Left kidney (tissue), 2 donors: ENCODE data around the gene SLC6A3. TPM values are rescaled to one million over a fixed set of nuclear protein-coding genes. Genes with fewer than 3 reads are reported as not detected.
"Not testable (repeated sequence)": the region's sequence is repeated elsewhere in the genome, so short reads cannot be mapped to it uniquely, and the experiment has no call there.

Experiments used
- DNase-seq: peaks from one replicate; pipeline ENCODE4 v3.0.0-alpha.2; 2013
- polyA plus RNA-seq: library from polyadenylated mRNA; unstranded; fragments of 120-200 nt; gene quantifications from one replicate; pipeline ENCODE4 v1.2.1, GENCODE V29; 2013; ENCODE audit not compliant: insufficient read length

Gene SLC6A3
- polyA plus RNA-seq, 1 donor, result 0.60 TPM

DNA sequence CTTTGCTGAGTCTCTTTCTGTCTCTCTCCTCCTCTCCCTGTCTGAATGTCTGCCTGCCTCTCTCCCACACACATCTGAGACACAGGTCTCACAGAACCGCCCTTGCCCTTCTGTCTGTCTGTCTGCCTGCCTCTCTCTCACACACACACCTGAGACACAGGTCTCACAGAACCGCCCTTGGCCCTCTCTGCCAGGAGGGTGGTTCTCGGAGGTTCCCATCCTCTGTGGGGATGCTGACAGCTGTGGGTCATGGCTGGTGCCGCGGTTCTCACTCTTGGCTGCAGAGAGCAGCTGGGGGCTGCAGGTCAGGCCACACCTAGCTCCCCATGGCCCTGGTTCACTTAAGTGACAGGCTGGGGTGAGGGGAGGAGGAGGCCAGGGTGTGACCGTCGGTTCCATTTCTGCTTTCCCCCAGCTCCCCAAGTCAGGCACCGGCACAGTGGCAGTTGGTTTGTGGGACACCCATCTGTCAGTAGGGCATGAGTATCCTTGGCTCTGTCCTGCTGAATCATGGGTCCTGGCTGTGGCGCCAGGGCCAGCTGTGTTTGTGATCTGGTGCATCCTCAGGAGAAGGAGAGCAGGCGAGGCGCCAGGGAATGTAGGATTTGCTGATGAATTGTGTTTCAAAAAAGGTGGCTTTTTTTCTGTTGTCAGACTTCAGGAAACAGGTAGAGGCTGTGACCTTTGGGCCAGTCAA is 58.0 kb downstream of the SLC6A3 start:
- no peak for DNase-seq

DNA sequence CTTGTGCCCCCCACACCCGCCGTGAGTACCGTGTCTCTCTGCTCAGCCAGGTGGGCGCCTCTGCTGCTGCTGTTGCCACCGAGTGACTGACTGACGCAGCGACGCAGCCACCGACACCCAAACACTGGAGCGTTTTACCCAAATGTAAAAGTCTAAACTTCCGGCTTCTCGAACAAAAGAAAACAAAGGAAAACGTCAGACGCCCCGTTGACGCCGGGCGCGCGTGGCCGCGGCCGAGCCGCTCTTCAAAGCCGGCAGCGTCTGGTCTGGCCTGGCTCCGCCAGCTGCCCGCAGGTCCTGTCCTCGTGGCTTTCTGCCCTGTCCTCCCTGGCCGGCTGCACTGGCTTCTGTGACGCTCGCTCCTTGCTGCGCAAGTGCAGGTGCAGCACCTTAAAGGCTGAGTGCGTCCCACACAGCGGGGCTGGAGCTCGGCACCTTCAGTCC is 58.9 kb downstream of the SLC6A3 start:
- DNase-seq, result peak; percentile 42

DNA sequence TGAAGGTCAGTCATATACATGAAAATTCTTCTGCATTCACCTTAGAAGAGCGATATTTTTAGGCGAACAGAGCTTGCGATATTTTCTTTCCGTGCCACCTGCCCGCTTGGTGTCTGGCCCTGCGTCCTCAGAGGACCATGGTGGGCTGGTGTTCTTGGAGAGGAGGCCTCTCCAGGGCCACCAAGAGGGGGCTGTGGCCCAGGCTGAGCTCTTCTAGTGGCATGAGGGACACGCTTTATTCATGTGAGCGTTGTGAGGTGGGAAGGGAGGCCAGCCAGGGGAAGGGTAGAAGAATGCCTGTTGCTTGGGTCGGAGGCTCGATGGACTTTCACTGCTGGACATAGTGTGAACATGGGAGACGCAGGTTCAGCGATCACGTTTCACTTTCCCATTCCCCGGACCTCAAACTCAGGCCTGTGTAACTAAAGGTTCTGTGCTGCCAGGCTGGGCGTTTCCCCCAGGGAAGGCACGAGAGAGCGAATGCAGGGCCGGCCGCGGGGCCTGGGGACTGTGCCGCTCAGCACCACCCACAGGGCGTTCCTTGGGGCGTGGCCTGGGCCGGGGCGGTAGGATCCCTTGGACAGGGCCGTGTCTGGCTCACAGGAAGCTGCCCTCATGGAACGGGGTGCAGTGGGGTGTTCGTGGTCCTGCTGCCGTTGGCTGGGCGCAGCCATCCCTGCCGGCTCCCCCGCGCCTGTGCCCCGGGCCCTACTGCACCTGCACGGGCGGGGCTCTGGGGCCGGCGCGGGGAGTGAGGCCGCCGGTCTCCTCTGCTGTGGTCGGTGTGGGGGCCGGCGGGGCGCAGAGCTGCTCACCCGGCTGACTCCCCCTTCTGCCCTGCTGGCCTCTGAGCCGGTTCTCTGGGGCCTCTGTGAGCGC is 59.6 kb downstream of the SLC6A3 start:
- DNase-seq, result peak; percentile 67

DNA sequence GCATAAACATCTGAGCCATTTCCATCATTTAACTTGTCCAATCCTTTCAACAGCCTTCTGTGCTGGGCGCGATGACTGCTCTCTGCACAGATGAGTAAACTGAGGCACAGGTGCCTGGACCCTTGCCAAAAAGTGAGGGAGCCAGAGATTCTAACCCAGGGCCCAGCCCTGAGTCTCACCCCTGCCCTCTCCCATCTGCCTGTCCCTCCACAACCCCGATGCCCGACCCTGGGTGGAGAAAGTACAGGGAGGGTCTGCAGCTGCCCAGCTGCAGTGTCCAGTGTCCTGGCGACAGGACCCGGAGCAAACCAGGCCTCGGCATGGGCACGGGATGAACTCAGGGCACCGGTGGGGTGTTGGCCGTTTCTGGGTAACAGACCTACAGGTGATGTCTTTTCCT is 60.7 kb downstream of the SLC6A3 start:
- no peak for DNase-seq

DNA sequence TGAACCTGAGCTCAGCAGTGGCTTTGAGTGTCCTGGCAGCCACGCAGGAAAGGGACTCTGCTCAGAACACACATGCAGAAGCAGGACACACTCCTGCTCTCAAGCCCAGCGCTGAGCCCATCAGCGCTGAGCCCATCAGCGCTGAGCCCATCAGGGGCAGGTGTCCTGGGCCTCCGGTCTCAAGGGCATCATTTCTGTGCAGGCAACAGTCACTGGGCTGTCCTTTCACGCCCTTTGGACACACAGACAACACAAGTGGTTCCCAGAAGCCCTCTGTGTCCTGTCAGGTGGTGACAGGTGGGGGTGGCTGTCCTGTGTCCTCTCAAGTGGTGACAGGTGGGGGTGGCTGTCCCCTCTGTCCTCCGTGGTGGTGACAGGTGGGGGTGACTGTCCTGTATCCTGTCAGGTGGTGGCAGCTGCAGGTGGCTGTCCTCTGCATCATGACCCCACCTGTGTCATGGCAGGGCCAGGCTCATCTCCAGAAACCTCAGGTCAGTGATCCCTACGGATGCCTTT is 61.3 kb downstream of the SLC6A3 start:
- DNase-seq, result no peak

DNA sequence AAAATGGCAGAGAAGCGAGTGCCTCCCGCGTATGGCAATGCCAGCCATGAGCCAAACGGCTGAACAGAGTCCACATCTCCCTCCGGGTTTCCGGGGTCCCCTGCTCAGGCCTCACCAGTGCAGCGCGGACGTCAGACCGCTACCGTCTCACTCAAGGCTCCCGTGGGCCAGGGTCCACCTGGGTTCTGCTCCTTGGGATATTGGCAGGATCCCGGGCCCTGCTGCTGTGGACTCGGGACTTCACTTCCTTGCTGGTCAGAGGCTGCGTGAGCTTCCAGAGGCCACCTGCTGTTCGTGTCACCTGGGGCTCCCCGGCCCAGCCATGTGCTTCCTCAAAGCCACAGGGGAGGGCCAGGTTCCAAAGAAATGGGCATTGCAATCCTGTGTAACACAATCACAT is 61.9 kb downstream of the SLC6A3 start:
- no peak for DNase-seq

DNA sequence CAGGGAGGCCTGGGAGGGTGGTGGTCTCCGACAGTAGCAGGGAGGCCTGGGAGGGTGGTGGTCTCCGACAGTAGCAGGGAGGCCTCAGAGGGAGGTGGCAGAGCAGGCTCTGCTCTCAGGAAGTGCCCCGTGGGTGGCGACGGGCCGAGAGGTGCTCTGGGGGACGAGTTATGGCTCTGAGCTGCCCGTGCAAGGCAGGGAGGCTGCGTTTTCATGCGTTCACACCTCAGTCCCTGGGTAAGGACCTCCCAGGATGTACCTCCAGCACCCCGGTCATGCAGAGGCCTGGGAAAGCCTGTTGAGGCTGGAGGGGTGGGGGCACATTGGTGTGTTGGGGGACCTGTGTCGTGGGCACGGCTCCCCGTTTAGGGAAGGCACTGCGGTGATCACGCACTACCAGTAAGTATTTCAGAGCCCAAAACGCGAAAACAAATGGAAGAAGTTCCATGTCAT is 63.0 kb downstream of the SLC6A3 start:
- DNase-seq, result no peak

DNA sequence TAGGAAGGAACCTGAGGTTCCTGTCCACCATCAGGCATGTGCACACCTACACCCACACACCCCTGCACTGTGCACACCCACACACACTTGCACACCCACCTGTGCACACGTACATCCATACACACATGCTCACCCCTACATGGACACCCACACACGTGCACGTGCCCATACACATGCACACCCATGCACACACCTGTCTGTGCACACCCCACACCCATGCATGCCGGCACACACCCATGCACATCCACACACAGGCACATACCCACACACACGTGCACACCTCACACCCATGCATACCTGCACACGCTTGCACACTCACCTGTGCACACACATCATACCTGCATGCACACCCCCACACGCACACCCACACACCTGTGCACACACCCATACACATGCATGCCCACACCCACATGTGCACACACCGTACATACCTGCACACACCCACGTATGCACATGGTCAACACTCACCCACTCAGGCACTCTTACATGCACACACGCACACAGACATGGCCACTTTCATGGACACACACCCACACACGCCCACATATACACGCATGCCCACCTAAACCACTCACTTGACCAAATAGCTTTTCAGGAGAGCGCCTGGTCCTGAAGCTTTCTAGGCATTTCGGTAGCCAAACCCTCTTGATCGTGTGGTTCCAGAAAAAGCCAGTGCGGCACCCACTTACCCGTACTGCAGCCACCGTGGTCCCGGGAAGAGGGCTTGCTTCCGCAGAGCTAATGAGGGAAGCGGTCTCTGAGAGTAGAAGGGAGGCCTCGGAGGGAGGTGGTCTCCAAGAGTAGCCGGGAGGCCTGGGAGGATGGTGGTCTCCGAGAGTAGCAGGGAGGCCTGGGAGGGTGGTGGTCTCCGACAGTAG is 63.6 kb downstream of the SLC6A3 start:
- no peak for DNase-seq

DNA sequence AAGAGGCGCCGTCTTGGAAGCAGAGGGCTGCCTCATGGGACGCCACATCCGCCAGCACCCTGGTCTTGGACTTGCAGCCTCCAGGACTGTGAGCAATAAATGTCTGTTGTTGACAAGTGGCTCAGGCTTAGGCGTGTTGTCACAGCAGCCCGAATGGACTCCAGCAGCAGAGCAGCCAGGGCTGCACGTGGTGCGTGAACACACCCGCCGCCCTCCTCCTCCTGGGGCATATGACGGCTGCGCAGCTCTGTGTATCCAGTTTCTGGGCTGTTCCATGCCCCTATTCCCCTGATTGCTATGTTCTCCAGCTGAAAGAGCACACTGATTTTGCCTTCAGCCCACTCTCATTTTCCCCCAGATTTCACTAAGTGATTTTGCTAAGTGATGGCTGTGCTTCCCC is 64.3 kb downstream of the SLC6A3 start:
- no peak for DNase-seq

DNA sequence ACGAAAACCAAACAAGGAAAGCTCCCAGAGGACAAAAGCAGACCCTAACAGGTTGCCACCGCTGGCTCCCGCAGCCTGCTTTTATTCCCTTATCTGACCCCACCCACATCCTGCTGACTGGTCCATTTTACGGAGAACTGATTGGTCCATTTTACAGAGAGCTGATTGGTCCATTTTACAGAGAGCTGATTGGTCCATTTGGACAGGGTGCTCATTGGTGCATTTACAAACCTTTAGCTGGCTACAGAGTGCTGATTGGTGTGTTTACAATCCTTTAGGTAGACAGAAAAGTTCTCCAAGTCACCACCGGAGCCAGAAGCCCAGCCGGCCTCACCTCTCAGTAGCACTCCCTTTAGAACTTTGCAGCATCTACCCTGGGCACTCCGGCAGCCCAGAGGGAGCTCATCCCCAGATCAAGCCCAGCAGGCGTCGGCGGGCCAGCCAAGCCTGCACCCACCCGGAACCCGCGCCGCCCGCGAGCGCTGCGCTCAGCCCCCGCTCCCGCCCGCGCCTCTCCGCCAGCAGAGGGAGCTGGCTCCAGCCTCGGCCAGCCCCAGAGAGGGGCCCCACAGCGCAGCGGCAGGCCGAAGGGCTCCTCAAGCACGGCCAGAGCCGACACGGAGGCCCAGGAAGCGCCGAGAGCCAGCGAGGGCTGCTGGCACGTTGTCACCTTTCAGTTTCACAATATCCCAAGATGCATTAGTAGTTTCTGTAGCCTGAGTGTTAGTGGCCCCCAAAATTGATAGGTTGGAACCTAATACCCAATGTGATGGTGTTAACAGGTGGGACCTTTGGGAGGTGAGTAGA is 65.0 kb downstream of the SLC6A3 start:
- peak; percentile 33 for DNase-seq

DNA sequence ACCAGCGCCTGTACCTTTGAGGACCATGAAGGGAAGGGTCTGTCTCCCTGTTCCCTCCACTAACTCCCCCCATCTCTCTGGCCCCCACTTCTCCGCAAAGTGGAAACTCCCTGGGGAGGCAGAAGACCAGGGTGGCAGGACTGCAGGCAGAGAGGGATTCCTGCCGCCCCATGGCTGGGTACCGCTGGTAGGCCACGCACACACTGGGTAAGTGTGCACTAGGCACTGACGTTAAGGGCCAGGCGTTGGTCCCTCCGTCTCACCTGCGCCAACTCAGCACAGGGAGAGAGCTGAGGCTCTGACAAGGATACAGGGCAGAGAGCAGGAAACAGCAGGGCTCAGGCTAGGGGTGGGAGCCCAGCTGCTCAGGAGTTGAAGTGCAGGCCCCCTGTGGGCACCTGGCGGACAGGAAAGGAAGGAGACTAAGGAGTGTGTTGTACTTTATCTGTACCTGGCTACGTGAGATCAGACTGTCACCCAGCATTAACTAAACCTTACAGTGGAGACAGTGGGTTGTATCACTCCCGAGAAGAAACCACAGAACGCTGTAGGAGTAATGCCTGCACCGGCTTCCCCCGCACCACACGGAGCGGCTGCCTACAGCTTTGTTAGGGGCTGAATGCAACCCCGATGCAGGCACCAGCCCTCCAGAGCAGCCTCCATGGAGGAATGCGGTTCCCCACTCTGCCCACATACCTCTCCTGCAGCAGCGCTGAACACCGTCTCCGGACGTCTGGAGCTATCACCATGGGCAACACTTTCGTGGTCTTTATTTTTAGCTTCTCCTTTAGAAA is 66.2 kb downstream of the SLC6A3 start:
- no peak for DNase-seq

DNA sequence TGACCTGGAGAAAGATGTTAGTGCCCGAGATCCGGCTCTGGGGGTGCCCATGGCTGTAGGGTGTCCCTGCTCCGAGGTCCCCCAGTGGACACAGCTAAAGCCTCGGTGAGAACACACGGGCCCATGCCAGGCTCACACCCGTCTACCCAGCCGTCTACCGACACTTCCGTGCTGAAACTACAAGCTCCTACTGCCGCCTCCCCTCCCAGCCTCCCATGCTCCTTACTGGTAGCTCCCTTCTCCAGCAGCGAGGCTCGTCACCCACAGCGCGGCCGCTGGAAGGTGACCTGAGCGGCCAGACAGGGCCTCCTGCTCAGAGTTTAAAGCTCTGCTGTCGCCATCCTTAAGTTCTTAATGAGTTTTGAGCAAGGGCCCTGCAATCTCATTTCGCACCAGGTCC is 67.1 kb downstream of the SLC6A3 start:
- no peak for DNase-seq

DNA sequence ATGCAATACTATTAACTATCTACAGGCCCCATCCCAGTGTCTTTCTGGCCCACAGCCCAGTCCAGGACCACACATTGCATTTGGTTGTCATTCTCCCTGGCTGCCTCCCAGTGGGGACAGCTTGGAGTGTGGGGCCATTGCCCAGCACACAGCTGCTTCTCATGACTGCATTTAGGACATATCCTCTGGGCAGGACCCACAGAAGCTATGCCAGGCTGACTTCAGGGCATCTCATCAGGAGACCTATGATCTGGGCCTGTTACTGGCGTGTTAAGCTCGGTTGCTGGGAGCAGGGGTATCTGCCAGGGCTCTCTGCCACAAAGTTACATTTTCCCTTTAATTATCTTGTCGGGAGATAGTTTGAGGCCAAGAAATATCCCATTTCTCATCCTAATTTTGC is 68.3 kb downstream of the SLC6A3 start:
- no peak for DNase-seq

DNA sequence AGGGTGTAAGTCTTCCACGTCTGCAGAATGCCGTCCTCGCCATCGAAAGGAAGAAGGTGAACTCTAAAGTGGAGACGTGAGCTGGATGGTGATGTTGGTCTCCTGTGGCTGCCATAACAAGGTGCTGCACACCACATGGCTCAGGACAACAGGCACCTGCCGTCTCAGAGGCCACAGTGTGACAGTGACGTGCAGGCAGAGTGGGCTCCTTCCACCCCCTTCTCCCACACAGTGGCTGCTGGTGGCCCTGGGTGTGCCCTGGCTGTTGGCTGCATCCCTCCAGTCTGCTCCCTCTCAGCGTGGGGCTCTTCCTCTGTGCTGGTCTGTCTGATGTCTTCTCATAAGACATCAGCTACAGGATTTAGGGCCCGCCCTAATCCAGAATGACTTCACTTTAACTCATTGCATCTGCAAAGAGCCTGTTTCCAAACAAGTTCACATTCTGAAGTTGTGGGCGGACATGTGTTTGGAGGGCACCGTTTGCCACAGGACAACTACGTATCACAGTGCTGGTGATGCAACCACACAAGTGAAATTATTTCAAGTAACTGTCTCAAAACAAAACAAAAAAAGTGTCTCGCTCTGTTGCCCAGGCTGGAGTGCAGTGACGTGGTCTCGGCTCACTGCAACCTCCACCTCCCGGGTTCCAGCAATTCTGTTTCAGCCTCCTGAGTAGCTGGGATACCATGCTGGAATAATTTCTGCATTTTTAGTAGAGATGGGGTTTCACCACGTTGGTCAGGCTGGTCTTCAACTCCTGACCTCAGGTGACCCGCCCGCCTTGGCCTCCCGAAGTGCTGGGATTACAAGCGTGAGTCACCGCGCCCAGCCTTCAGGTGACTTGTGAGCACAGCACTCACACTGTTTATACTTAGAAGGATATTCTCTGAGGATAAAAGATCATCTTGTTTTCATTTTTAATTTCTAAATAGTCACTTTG is 69.1 kb downstream of the SLC6A3 start:
- DNase-seq, result no peak

DNA sequence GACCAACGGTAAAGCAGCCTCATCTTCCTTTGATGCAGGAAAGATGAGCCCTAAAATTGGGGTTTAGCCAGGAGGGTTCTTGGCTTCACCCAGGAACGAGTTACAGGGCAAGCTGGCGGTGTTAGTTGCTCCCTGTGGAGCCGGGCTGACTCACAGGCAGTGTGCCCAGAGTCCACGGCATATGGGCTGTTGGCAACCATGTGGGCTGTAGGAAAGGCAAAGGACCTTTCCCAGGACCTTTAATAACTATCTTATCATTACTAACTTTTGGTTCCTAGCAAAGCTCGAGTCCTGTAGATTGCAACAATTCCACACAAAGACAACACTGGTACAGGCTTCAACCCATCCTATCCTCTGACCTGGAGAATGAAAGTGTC is 70.6 kb downstream of the SLC6A3 start:
- no peak for DNase-seq

DNA sequence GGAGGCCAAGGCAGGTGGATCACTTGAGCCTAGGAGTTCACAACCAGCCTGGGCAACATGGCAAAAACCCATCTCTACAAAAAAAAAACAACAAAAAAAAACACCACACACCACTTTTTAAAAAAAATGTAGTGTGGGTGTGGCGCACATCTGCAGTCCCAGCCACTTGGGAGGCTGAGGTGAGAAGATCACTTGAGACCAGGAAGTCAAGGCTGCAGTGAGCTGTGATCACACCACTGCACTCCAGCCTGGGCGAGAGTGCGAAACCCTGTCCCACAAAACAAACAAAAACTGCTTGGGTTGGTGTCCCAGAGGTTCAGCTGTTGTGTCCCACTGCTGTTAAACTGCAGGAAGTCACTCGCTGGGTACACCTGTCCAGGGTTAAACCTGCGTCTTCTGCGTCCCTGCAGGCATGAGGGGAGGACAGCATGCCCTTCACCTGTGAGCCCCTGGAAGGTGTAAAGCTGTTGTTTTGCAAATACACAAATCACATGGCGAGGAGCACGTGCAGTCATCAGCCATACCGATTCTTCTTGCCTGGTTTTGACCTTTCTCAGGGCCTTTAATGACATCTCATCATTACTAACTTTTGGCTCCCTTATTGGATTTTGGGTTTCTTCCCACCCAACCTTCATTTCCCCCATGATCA is 71.1 kb downstream of the SLC6A3 start:
- no peak for DNase-seq

DNA sequence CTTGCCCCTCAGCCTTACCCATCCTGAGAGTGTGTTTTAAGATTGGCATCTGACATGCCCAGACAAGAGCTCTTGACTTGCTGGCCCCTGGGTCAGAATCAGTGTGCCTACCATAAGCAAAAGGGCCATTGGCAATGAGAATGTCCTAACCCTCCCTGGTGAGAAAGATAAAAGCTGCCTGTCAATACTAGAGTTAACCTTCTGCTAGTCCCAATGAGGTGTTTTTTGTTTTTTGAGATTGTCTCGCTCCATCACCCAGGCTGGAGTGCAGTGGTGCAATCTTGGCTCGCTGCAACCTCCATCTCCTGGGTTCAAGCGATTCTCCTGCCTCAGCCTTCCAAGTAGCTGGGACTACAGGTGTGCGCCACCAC is 73.3 kb downstream of the SLC6A3 start:
- DNase-seq, result not testable (repeated sequence)

DNA sequence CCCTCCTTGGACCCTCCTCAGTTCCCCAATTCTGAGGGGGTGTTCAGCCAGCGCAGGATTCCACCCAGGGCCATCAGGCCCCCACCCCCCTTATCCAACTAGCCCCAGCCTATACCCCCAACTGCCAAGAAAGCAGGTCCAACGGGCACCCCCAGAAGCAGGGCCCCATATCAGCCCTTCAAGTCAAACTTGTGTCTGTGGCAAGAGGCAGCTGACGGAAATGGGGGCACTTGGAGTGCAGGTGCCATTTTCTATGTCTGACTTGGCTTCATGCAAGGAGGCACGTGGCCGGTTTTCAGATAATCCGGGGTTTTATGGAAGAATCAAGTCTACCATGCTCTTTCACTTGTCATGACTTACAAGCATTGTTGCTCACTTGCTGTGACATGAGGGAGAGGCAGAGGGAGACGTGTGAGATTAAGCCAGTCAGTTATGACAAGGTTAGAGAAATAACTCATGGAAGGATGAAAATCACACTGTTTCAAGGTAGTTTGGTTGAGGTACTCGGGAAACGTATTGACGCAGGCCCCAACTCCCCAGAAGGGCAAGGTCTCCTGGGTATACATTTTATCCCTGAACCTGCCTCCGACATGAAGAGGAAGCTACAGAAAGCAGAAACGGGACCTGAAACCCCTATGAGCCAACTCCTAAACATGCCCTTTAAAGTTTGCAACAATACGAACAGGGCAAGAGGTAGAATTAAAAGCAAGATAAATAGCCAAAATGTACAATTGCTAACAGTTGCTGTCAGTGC is 73.8 kb downstream of the SLC6A3 start:
- no peak for DNase-seq
